ENCODE measurements around the gene ZBTB8A. TPM values are rescaled to one million over a fixed set of nuclear protein-coding genes. Genes with fewer than 3 reads are reported as not detected.

Gene ZBTB8A
- total RNA-seq, 6 experiments from 2014 or later = 4.4 to 6.8 (median 5.6) TPM

- H3K36me3 Mint-ChIP-seq (ENCODE audit: low read depth) = peaks cover 34% of the 10 kb centered on the region
- peaks cover 5% of the 10 kb centered on the region; the same call in 1 of the 2 replicates for H3K27me3 Mint-ChIP-seq (ENCODE audit: insufficient read depth)
- DNase-seq = no peak
- 0 out of 2 replicates have a peak, but pooled peaks cover 7% of the 10 kb centered on the region for H3K9me3 Mint-ChIP-seq
- peaks cover 38% of the 10 kb centered on the region for H3K4me1 Mint-ChIP-seq (ENCODE audit: low read depth)
- no peak for TF ChIP-seq CTCF (IDR thresholded peaks at IDR 0.05)
- peak overlapping the region; percentile 97 for H3K4me3 Mint-ChIP-seq
- H3K27ac Mint-ChIP-seq = peak overlapping the region; percentile 100
Measured at GRCh38 chr1:32652244-32652962, 113.2 kb downstream of the ZBTB8A start.

Other genes with a start within 250 kb of the ZBTB8A start
- gene HDAC1, start 247.3 kb upstream of the ZBTB8A start, total RNA-seq (2021; fragmentation: NEBNext Ultra II Directional; extraction: Animal tissue kit (Norgen Biotek cat#: 25700)) = 10 to 100 TPM; 78.5 to 94.9 (median 92.2) TPM
- 10 to 100 TPM in 4 of 6 experiments, 1 to 10 TPM in 2; 7.8 to 12.8 (median 11.4) TPM for gene MARCKSL1, start 203.2 kb upstream of the ZBTB8A start, total RNA-seq (2021; fragmentation: NEBNext Ultra II Directional; extraction: Animal tissue kit (Norgen Biotek cat#: 25700))
- gene FAM229A, start 176.9 kb upstream of the ZBTB8A start, total RNA-seq (2021; fragmentation: NEBNext Ultra II Directional; extraction: Animal tissue kit (Norgen Biotek cat#: 25700)) = 1 to 10 TPM; 1.1 to 3.0 (median 1.7) TPM
- 1 to 10 TPM in 1 of 6 experiments, under 1 TPM in 5; 0.38 to 1.2 (median 0.72) TPM for gene TSSK3, start 176.9 kb upstream of the ZBTB8A start, total RNA-seq (2021; fragmentation: NEBNext Ultra II Directional; extraction: Animal tissue kit (Norgen Biotek cat#: 25700))
- 10 to 100 TPM; 52.9 to 65.5 (median 60.1) TPM for gene BSDC1, start 145.0 kb upstream of the ZBTB8A start, total RNA-seq (2021; fragmentation: NEBNext Ultra II Directional; extraction: Animal tissue kit (Norgen Biotek cat#: 25700))
- not detected for gene ZBTB8B, start 74.4 kb upstream of the ZBTB8A start, total RNA-seq (2021; fragmentation: NEBNext Ultra II Directional; extraction: Animal tissue kit (Norgen Biotek cat#: 25700))
- 10 to 100 TPM; 44.9 to 52.7 (median 47.4) TPM for gene ZBTB8OS, start 111.1 kb downstream of the ZBTB8A start, total RNA-seq (2021; fragmentation: NEBNext Ultra II Directional; extraction: Animal tissue kit (Norgen Biotek cat#: 25700))
- gene RBBP4, start 111.8 kb downstream of the ZBTB8A start, total RNA-seq (2021; fragmentation: NEBNext Ultra II Directional; extraction: Animal tissue kit (Norgen Biotek cat#: 25700)) = 100 to 1,000 TPM; 108 to 137 (median 124) TPM
- gene SYNC, start 163.3 kb downstream of the ZBTB8A start, total RNA-seq (2021; fragmentation: NEBNext Ultra II Directional; extraction: Animal tissue kit (Norgen Biotek cat#: 25700)) = 10 to 100 TPM; 40.8 to 51.1 (median 48.1) TPM

Data from HFFc6 (cell line).